T-helper 1 cell (primary cell): ENCODE measurements around the gene AVEN.

Experiments
- DNase-seq, 5 donors: peaks; one replicate each; pipeline ENCODE4 v3.0.0-alpha.2; 2012 to 2020

Gene AVEN

DNA sequence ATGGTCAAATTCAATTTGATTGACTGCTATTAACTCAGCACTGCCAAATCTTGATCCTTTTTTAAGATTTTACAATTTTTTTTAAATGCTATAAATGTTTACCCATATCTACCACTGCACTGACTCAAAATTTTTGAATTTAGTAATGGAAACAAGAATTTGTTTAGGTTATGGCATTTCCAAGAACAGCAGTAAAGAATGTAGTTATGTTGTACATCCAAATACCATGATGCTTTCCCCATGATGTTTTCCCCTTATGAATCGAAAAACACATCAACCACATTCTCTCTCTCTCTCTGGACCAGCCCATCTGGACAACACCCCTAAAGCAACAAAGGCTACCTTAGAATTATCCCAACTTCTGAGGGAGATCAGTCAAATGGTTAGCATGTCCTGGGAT lies 56.5 kb downstream of the AVEN start:
- no peak for DNase-seq

GRCh38 chr15:33980159-33980558 lies 58.8 kb downstream of the AVEN start:
- DNase-seq, result no peak

DNA sequence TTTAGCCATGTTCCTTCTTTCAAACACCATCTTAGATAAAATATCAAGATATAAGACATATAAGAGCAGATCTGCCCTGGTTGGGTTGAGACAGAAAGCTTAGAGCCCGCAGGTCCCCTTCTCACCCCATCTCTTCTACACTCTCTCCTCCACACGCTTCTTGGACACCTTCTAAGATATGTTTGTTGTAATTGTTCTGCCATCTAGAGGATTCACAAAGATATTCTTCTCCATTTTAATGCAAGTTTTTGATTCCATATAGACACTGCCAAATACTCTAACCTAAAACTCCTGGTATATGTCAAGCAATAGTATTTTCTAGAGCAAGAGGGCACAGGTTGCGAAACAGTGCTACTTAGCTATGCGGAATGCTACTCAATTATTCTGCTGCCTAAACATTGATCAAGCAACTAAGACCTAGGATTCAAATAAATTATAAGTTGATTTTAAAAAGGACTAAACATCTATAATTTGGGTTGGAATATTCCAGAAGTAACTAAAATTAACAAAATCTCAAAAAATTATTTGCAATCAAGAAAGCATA lies 63.9 kb downstream of the AVEN start:
- no peak for DNase-seq

DNA sequence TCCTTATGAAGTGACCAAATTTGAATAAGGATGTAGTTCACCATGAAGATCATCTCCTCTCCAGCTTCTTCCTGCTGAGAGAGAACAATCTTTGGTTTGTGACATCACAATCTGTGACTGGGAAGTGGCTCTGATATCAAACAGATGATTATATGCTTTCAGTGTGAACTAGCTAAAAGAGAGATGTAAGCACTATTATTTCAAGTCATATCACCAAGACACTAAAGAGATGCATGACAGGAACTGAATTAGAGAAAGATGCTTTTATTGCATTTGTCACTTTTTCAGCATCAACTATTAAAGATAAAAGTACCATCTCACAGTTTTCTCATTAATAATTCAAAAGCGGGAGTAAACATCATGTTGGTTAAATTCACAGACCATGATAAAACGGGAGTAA lies 67.2 kb downstream of the AVEN start:
- DNase-seq, result no peak

DNA sequence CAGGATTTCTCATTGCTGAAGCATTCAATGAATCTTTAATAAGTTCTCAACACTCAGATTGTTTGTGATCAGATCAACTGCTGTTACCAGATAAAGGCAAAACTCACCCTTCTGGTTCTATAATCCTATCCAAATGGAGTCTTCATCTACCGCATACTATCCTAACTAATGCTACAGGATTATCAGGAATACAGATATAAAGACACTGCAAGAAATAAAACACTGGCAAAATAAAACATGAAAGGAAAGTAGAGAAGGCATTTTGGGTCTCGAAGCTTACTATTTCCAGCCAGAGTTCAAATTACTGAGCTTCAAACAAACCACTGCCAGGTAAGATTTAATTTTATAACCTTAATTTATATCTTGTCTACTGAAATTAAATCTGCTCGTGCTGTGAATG lies 70.2 kb downstream of the AVEN start:
- DNase-seq, result no peak

DNA sequence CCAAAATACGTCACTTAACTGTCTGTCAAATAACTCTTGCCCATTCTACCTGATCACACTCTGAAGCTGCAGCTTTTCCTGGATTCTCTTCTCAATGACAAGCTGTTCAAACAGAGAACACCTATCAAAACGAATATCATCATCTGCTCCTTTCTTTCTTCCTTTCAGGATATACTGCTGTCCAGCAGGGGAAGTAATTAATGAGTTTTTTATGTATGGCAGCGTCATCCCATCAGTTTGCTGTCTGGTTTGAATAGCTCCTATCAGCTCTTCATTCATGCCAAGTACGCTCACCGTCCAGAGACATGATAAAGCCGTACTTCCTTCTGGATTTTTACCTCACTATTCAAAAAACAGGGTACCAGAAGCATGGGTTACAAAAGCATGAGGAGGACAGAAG lies 70.8 kb downstream of the AVEN start, which contains the start of gene CHRM5:
Gene CHRM5 (plus strand): TSS at position 274 of the 400 bp plus-strand sequence. CDS start 94,221 bp downstream, outside the sequence.
- no peak for DNase-seq

DNA sequence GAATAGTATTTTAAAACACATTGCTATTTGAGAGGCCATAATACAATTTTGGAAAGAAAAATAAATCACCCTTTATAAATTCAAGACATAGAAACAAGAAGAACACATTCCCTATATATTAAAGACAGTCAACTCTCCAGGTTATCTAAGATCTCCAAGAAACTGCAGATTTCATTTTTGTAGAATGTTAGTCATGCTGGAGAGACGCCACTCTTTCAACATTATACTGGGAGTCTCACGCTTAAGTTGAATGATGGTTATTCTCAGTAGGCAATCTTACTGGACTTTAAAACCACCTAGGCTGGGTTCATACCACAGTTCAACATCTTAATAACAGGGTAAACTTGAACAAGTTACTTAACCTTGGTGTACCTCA lies 74.4 kb downstream of the AVEN start:
- DNase-seq, result no peak

DNA sequence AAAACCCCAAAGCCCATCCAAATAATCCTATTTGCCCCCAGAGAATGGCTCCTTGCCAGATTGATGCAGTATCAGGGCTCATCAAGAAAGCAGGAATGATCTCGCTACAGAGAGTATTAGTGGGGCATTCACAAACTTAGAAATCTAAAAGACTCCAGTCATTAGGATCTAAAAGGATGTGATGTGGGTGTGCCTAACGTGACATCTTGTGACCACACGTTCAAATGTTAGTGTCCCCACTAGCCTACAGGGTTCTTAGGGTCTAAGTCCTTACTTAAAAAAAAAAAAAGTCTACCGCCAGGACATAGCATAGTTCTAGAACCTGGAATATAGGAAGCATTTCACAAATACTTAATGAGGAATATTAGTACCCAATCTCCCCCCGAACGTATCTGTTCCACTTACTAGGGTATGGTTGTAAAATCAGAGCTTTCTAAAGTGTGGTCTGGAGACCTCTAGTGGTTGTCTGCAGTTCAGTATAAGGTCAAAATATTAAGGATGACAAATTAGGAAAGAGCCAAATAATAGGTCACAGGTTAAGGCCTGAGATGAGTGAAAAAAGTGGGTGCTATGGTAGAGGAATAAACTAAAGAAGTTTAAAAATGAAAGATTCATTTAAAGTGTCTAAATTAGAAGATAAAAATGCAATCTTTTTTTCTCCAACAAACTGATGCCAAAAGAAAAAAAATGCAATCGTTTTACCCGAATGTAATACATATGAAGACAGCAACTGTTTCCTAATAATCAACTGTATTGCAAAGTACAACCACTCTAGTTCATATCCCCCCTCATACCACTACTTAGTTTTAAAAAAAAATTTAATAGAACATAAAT lies 75.0 kb downstream of the AVEN start:
- no peak for DNase-seq

DNA sequence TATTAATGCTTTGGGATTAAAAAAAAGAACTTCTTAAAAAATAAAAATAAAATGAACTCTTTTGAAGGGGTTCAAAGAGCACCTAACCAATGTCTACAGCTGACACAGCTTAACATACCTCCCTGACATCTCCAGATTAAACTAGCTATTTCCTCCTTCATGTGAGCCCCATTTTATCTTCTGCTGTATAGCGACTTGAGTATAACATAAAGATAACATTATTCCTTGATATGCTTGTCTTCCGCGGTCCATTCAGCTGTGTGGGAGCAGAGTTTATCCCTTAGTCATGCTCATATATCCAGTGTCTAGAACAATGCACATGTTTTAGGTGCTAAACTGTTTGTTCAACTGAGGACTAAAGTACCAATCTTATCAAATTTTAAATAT lies 78.5 kb downstream of the AVEN start:
- no peak for DNase-seq

GRCh38 chr15:33959844-33960548 lies 79.0 kb downstream of the AVEN start:
- no peak for DNase-seq

DNA sequence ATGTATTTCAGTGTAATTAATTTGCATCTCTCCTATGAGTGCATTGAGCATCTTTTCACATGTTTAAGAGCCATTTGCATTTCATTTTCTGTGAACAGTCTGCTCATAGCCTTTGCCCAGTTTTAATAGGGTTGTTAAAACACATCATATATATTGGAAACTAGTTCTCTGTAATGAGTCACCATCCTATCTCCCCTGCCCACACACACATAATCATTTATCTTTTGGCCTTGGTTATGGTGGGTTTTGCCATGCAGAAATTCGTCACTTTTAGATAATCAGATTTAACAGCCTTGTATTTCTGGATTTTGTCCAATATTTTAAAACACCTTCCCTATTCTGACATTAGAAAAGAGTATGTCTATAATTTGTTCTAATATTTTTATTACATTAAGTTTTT lies 82.6 kb downstream of the AVEN start:
- DNase-seq, result no peak

- no peak for DNase-seq
Observed at GRCh38 chr15:33955945-33956344, 83.1 kb downstream of the AVEN start.

GRCh38 chr15:33946152-33946551 lies 92.9 kb downstream of the AVEN start:
- no peak for DNase-seq

GRCh38 chr15:33941279-33942063 lies 97.5 kb downstream of the AVEN start:
- DNase-seq, result no peak

DNA sequence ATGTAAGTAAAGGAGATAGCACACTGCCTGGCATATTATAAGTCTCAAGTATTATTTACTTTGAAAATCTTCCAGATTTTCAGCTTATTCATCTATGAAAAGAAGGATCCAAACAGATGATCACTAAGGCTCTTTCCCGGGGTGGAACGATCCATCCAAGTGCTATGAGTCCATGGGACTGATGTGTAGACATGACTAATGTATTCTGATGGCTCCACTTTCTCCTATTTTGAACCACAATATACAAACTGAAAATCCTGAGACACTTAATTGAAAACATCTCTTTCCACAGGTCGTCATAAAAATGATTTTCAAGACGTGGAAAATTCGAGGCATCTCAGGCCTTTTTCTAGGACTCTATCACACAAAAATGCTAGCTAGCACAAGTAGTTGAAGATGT lies 104.1 kb downstream of the AVEN start:
- no peak for DNase-seq

DNA sequence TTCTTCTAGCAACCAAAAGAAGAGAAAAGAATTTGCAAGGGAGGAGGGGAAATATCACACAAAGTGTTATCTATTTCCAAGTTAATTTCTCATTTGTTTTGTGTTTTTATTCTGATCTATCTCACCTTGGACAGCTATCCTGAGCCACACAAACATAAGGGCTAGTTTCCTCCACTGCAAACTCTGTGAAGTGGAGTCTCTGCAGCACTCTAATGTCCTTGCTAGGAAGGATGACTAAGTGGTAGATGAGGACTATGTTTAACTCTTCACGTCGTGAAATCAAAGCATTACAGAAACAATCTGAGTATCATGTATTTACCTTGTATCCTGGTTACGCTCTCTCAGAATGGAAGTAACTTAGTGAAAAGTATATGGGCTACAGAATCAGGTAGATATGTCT lies 104.6 kb downstream of the AVEN start:
- no peak for DNase-seq

DNA sequence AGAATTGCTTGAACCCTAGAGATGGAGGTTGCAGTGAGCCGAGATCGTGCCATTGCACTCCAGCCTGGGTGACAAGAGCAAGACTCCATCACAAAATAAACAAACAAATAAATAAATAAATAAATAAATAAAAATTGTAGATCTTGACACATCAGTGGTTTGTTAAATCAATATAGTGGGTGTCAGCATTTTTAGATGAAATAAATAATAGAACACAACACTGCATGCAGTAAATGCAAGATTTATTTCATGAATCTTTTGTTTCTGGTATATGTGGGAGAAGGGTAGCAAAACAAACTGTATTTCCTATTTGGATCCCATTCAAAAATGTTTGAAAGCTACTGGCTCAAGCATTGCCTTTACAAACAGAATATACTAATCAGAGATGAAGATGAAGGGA lies 106.3 kb downstream of the AVEN start:
- no peak for DNase-seq

- DNase-seq, result no peak
Observed at GRCh38 chr15:33926260-33926659, 112.7 kb downstream of the AVEN start.

GRCh38 chr15:33923446-33923845 lies 115.6 kb downstream of the AVEN start:
- no peak for DNase-seq

DNA sequence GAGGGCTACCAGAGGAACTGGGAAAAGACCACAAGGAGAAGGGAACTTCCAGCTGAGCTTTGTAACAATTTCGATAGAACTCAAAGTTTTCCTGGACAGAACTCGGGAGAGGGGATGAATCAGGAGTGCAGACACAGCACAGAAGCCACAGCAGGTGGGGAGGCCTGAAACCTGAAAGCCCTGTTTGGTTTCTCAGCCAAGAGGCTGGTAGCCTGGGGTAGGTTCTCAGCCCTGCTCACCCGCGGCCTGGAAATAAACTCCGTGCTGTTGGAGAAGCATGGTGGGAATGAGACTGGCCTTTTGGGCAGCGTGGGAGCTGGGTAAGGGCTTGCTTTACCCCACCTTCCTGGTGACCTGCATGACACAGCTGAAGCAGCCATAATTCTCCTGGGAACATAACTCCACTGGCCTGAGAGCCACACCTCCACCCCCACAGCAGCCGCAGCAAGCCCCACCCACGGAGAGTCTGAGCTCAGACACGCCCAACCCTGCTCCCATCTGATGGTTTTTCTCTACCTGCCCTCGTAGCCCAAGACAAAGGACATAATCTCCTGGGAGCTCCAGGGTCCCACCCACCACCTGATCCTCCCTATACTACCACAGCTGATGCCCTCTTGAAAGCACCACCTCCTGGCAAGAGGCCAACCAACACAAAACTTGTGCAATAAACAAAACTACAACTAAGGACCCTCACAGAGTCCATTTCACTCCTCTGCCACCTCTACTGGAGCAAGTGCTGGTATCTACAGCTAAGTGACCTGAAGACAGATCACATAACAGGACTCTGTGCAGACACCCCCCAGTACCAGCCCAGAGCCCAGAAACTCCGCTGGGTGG lies 123.2 kb downstream of the AVEN start:
- DNase-seq, result no peak

DNA sequence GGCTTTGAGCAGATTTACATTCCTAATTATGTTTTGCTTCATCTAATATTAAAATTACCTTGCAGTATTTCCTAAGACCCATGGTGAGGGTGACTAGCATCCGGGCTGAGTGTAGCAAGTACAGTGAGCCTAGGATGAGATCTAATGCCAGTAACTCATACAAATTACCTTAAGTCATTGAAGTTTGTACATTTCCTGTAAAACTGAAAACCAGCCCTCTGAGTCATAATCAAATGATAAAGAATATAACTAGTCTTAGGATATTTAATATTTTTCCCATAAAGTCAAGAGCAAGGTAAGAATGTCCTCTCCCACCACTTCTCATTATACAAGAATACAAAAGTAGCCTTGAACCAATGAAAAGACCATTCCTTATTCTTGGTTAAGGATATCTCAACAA lies 125.5 kb downstream of the AVEN start:
- DNase-seq, result no peak

GRCh38 chr15:33912326-33912725 lies 126.7 kb downstream of the AVEN start:
- no peak for DNase-seq
